GM12873 (cell line): Measurements from ENCODE around the gene TENM4.

Source experiments
- TF ChIP-seq, protein P1 (sequence below): IDR thresholded peaks from 2 replicates; pipeline ENCODE4 v1.5.1; 2012; ENCODE audit warnings: low read depth, mild to moderate bottlenecking, moderate library complexity, low read length, control low read depth; ENCODE audit not compliant: insufficient read depth; ENCODE audit errors: missing control alignments

Gene TENM4

DNA sequence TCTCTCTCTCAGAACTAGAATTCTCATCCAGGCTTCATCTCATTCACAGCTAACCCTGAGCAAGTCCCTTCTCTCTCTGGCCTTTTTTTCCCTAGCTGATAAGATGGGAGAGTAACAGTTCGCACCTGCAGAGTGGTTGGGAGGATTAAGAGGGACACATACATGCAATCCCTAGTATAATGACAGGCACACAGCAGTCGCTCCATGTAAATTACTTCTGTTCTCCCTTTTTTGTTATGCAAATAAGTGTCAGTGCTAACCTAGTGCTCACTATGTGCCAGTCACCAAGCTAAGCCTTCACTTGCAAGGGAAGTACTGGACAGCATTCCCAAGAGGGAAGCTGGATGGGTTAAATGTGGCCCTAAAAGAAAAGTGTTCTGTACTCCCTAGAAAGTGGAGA, 63.4 kb downstream of the TENM4 start:
- TF ChIP-seq, protein P1, sequence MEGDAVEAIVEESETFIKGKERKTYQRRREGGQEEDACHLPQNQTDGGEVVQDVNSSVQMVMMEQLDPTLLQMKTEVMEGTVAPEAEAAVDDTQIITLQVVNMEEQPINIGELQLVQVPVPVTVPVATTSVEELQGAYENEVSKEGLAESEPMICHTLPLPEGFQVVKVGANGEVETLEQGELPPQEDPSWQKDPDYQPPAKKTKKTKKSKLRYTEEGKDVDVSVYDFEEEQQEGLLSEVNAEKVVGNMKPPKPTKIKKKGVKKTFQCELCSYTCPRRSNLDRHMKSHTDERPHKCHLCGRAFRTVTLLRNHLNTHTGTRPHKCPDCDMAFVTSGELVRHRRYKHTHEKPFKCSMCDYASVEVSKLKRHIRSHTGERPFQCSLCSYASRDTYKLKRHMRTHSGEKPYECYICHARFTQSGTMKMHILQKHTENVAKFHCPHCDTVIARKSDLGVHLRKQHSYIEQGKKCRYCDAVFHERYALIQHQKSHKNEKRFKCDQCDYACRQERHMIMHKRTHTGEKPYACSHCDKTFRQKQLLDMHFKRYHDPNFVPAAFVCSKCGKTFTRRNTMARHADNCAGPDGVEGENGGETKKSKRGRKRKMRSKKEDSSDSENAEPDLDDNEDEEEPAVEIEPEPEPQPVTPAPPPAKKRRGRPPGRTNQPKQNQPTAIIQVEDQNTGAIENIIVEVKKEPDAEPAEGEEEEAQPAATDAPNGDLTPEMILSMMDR = no peak

DNA sequence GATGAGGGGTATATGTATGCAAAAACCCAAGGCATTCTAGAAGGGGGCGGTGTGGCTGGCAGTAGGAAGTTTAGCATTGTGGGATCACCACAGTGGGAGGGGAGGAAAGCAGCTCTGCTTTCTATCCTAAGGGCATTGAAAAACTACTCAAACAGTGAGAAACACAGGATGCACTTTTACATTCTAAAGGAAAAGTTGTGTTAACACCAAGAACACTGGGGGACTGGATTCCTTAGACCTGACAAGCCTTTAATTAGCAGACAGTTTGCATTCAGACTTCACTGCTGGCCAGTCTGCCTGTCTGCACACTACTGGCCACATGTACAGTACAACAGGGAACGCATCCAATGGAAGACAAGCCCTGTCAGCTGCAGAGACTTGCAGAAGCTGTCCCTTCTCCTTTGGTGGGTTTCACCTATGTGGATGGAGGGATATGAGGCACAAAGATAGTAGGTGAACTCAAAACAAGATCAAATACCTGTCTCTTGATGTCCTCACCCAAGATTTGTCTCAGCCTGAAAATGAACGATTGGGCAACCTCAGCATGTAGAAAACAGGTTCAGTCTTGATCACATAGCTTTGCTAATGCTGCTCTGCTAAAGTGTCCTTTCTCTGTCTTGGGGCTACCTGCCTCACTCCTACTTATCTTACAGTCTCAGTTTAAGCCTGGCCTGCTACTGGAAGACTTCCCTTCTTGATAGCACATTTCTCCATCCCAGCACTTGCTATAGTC, 64.8 kb downstream of the TENM4 start:
- TF ChIP-seq, protein P1 = no peak

DNA sequence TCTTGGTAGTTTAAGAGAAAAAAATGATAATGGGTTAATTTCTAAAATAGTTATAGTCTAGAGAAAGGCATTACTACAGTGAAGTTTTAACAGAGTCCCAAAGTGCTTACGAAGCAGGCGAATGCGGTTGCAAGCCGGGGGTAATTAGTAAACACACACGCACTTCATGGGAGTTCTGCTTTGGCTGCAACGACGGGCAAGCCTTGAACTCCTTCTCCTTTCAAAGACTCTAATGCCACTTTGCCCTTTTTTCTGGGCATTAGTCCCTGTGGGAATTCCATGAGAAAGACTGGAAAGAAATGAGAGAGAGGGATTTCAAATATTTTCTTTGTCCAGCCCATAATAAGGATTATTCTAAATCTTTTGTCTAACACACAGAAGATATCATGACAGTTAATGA, 66.1 kb downstream of the TENM4 start:
- TF ChIP-seq, protein P1 = no peak

DNA sequence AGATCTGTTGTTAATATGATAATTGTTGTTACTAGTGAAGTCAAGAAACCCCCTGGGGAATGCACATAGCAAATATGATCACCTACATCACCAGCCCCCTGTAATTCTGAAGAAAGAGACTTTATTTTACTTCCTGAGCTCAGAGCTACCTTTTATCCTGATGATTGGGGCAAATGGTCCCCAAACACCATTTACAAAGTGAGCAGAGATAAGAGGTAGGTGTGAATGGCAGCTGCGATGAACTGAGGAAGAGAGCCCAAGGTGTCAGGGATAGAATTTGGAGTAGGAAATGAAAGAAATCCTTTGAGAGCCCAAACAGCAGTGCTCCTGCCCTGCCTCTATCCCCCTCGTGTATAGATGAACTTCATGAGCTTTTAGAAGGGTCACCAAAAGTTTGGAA, 69.1 kb downstream of the TENM4 start:
- TF ChIP-seq, protein P1 = no peak

DNA sequence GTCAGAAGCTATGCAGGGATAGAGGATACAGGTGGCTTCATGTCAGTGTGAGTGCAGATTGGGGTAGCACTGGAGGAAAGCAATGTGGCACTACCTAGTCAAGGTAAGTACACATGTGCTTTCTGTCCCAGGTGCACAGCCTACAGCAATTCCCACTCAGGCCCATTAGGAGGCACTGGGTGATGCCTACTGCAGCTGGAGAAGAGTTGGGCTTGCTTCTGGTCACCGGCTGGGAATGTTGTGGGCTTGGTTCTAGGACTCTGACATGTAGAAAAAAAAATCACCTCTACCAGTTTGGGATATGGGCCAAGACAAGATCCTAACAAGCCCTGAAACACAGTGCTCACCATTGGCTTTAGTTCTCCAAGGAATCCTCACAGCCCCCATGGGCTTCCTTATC, 69.7 kb downstream of the TENM4 start:
- TF ChIP-seq, protein P1 = no peak

DNA sequence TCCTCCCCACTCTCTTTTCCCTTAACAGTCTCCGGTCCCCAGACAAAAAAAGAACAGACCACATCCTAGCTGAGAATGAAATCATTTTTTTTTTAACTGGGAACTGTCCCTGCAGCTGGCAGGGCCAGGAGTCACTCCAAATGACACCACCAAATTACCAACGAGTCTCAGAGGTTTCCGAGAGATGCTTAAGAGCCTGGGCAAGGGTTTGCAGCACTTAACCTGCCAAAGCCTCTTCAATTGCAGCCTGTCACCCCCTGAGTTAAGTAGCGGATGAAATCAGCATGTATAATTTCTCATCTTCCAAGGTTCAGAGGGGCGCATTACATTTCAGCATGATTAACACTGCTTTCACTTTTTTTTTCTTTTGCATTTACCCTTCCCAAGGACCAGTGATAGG, 71.8 kb downstream of the TENM4 start:
- TF ChIP-seq, protein P1 = no peak

DNA sequence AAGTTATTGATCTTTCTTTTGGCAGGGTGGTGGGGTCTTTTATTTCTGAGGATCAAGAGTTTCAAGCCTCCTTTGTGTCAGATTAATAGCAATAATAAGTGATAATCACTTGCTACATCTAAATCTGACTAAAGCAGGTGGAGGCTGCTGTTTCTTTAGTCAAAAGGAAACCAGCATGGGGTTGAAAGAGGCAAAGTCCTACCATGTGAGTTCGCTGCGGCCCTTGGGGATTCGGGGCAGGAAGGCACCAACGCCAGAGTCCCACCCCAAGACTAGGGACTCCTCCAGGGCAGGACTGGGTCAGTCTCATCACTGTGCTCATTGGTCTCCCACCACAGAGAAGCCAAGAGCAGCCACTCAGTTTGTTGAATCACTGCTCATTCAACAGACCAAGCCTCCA, 73.0 kb downstream of the TENM4 start:
- TF ChIP-seq, protein P1 = no peak

DNA sequence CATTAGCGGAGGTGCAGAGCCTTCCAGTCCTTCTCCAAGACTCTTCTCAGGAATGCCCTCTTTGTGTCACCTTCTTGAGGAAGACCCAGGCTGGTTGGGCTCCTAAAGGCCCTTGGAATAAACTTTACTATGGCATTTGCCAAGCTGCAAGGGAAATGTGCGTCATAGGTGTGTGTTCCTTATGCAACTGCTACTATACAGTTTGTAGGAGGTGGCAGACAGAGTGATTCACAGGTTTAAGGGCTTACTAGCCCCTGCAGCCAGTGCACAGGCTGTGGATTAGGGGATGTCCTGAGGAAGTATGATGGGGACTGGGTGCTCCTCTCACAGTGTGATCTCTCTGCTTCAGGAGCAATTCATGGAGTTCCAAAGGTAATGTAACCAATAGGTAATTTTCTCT, 74.6 kb downstream of the TENM4 start:
- TF ChIP-seq, protein P1 = no peak
